Left cardiac atrium (tissue), 4 donors: ENCODE measurements around the gene RASA4. TPM values are rescaled to one million over a fixed set of nuclear protein-coding genes. Genes with fewer than 3 reads are reported as not detected.
"Not testable (repeated sequence)": the region's sequence is repeated elsewhere in the genome, so short reads cannot be mapped to it uniquely, and the experiment has no call there.

Experiments used
- ATAC-seq, 2 donors: fragments of 200-7000 bp; cut with Tn5 transposase; one replicate each; pipeline ENCODE4 v1.9.1; 2020; ENCODE audit warnings: mild to moderate bottlenecking in 2 of 2, moderate library complexity in 2 of 2
- DNase-seq: peaks from one replicate; pipeline ENCODE4 v3.0.0-alpha.2; 2020
- intact Hi-C, 2 donors: fragments of 100-400 bp; cut with DNase I; formaldehyde crosslinking; loops; one replicate each; pipeline versions ENCODE4 v1.14.1 to v1.15.1; 2022 to 2023
- total RNA-seq, 2 donors: library from RNA; stranded (reverse); fragmentation: NEBNext Ultra II Directional; extraction: Animal tissue kit (Norgen Biotek cat#: 25700); gene quantifications; one replicate each; pipeline ENCODE4 v1.2.1, GENCODE V29; 2021
- donor health status: DM: no; HTN: yes; CAD: no.
- donor health status: DM: no; HTN: yes; CAD: no; lungs with severe emphysema.
- donor health status: DM: yes; HTN: yes; CAD: no.
- donor health status: Dilated cardiomyopathy.

RASA4 gene
- total RNA-seq, 2 donors from 2014 or later: 16.2 to 33.5 TPM

- intact Hi-C loops: not testable (repeated sequence)
- DNase-seq (peak; percentile 97), ATAC-seq (peak; percentile 97)
Observed at GRCh38 chr7:102572261-102573239, 44.0 kb downstream of the RASA4 start, which contains the start of gene POLR2J3. POLR2J3 (minus strand) TSS chr7:102572583; CDS start chr7:102572521, 62 bp downstream.

GRCh38 chr7:102568620-102569019, 47.9 kb downstream of the RASA4 start:
- intact Hi-C loops, ATAC-seq, DNase-seq: not testable (repeated sequence)

GRCh38 chr7:102550808-102551422, 65.6 kb downstream of the RASA4 start, which contains the start of gene SPDYE2:
SPDYE2 (plus strand) TSS chr7:102551226; CDS start chr7:102553256, 2,030 bp downstream.
- intact Hi-C loops, DNase-seq: not testable (repeated sequence)
- ATAC-seq: peak in 1 of 2 donors; percentile 45

- DNase-seq, intact Hi-C loops, ATAC-seq: not testable (repeated sequence)
Observed at GRCh38 chr7:102546353-102546752, 70.2 kb downstream of the RASA4 start.

- intact Hi-C loops, ATAC-seq, DNase-seq: not testable (repeated sequence)
Observed at GRCh38 chr7:102545288-102545687, 71.3 kb downstream of the RASA4 start.

- ATAC-seq, DNase-seq, intact Hi-C loops: not testable (repeated sequence)
Observed at GRCh38 chr7:102544372-102544771, 72.2 kb downstream of the RASA4 start.

GRCh38 chr7:102543596-102543995, 73.0 kb downstream of the RASA4 start, which contains the start of gene UPK3BL2:
UPK3BL2 (minus strand) TSS chr7:102543696; CDS start chr7:102543636, 60 bp downstream.
- DNase-seq, intact Hi-C loops: not testable (repeated sequence)
- ATAC-seq: peak in 1 of 2 donors; percentile 41

GRCh38 chr7:102542771-102543170, 73.8 kb downstream of the RASA4 start:
- ATAC-seq, intact Hi-C loops, DNase-seq: not testable (repeated sequence)

GRCh38 chr7:102542083-102542482, 74.5 kb downstream of the RASA4 start:
- ATAC-seq: peak in 1 of 2 donors; percentile 2
- intact Hi-C loops, DNase-seq: not testable (repeated sequence)

- intact Hi-C loops, ATAC-seq, DNase-seq: not testable (repeated sequence)
Observed at GRCh38 chr7:102540604-102541003, 76.0 kb downstream of the RASA4 start.

GRCh38 chr7:102535062-102535615, 81.4 kb downstream of the RASA4 start:
- not testable (repeated sequence) for DNase-seq, ATAC-seq

GRCh38 chr7:102532127-102532526, 84.4 kb downstream of the RASA4 start:
- intact Hi-C loops, DNase-seq, ATAC-seq: not testable (repeated sequence)

More at GRCh38 chr7:102535062-102535615, 81.4 kb downstream of the RASA4 start:
- intact Hi-C loops: not testable (repeated sequence)

- peak in 1 of 2 donors; percentile 39 for ATAC-seq
- peak; percentile 51 for DNase-seq
- intact Hi-C loops: not testable (repeated sequence)
Observed at GRCh38 chr7:102531583-102531982, 85.0 kb downstream of the RASA4 start.

- intact Hi-C loops, DNase-seq: not testable (repeated sequence)
- ATAC-seq: peak; percentile 2 to 9
Observed at GRCh38 chr7:102527822-102528793, 88.4 kb downstream of the RASA4 start.

GRCh38 chr7:102527182-102527581, 89.4 kb downstream of the RASA4 start:
- DNase-seq, intact Hi-C loops: not testable (repeated sequence)
- peak; percentile 9 to 58 for ATAC-seq

- not testable (repeated sequence) for DNase-seq
- ATAC-seq: peak in 1 of 2 donors; percentile 7
Observed at GRCh38 chr7:102524803-102525202, 91.8 kb downstream of the RASA4 start.

More at GRCh38 chr7:102524803-102525202, 91.8 kb downstream of the RASA4 start:
- intact Hi-C loops: not testable (repeated sequence)
